Testis (tissue), 3 donors: ENCODE measurements around the gene LTB4R. TPM values are rescaled to one million over a fixed set of nuclear protein-coding genes. Genes with fewer than 3 reads are reported as not detected.

Experiments
- DNase-seq: peaks from one replicate; pipeline ENCODE4 v3.0.0-alpha.2; 2019
- H3K27ac ChIP-seq, 2 donors: fragments of 200-600 bp; sonication (generic); one replicate each; pipeline ENCODE4 v1.5.1; 2019
- H3K27me3 ChIP-seq: fragments of 200-600 bp; sonication (generic); one replicate; pipeline ENCODE4 v1.5.1; 2019
- H3K36me3 ChIP-seq: fragments of 200-600 bp; sonication (generic); one replicate; pipeline ENCODE4 v1.5.1; 2017; ENCODE audit warnings: low read depth; ENCODE audit errors: missing control alignments
- H3K4me1 ChIP-seq: fragments of 200-600 bp; sonication (generic); one replicate; pipeline ENCODE4 v1.5.1; 2019
- H3K4me3 ChIP-seq, 2 donors: fragments of 200-600 bp; sonication (generic); one replicate each; pipeline ENCODE4 v1.5.1; 2017 to 2019
- H3K9me3 ChIP-seq: fragments of 200-600 bp; sonication (generic); one replicate; pipeline ENCODE4 v1.5.1; 2017
- POLR2A ChIP-seq: fragments of 450-650 bp; IDR thresholded peaks from one replicate; pipeline ENCODE4 v1.6.1; 2017; ENCODE audit warnings: antibody characterized with exemption, mild to moderate bottlenecking, moderate library complexity
- WGBS, 2 donors: methylation state at CpG; one replicate each; pipeline ENCODE4 v1.1.5; 2018; 5-methylcytosine and 5-hydroxymethylcytosine counted together
- intact Hi-C: fragments of 100-400 bp; cut with DNase I; formaldehyde crosslinking; loops from one replicate; pipeline ENCODE4 v1.15.1; 2023; ENCODE audit warnings: low total_unique reads
- polyA plus RNA-seq: library from polyadenylated mRNA; stranded (reverse); fragments of 350-450 nt; fragmentation: Illumina TruSeq; extraction: RNeasy Lipid Tissue Mini Kit (QIAGEN cat#74804); gene quantifications from one replicate; pipeline ENCODE4 v1.2.3, GENCODE V29; 2014; ENCODE audit warnings: low read depth, low replicate concordance; ENCODE audit not compliant: insufficient read depth
- total RNA-seq, 2 donors: library from RNA; depleted of rRNA; stranded (reverse); fragments of >200 nt; gene quantifications; one replicate each; pipeline ENCODE4 v1.2.3, GENCODE V29; 2016
- TF ChIP-seq, protein P1 (sequence below), 3 experiments: fragments of 450-650 bp in 2 of 3; fragments of 200-600 bp in 1 of 3; sonication (generic) in 1 of 3; IDR thresholded peaks; one replicate each; pipeline ENCODE4 v1.5.1; 2016 to 2019; ENCODE audit warnings: antibody characterized with exemption in 3 of 3, mild to moderate bottlenecking in 2 of 3, moderate library complexity in 1 of 3

LTB4R gene
- total and polyA plus RNA-seq, 3 donors from 2014 or later, result 5.5 to 10.9 (median 10.3) TPM

DNA sequence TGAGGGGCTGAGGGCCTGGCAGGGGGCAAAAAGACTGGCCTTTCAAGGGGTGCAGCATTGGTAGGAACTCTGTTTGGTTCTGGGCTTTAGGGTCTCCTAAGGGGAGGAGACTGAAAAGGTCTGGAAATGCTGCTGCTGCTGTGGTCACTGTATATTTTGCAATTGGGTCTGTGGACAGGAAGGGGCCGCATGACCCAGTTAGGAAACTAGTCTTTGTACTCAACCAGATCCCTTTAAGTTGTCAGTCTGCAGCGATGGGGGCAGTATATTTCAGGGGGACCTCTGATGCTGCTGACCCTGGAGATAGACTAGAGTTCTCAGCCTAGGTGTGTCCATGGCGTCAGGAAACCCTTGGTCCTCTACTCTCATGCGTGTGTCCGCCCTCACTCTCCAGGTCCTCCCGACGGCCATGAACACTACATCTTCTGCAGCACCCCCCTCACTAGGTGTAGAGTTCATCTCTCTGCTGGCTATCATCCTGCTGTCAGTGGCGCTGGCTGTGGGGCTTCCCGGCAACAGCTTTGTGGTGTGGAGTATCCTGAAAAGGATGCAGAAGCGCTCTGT is 4.0 kb downstream of the LTB4R start:
- Histone ChIP-seq H3K36me3 (no peaks in the 10 kb centered on the region), H3K27me3 (no peaks in the 10 kb centered on the region), H3K4me1 (peaks cover 12% of the 10 kb centered on the region), H3K27ac (no peak overlapping the region), H3K9me3 (no peaks in the 10 kb centered on the region), H3K4me3 (no peak overlapping the region)
- intact Hi-C loops, result no loop called here
- WGBS, 2 donors, result 67 to 84% methylated on average over 10 of the region's 10 CpGs
- TF ChIP-seq, protein P1, sequence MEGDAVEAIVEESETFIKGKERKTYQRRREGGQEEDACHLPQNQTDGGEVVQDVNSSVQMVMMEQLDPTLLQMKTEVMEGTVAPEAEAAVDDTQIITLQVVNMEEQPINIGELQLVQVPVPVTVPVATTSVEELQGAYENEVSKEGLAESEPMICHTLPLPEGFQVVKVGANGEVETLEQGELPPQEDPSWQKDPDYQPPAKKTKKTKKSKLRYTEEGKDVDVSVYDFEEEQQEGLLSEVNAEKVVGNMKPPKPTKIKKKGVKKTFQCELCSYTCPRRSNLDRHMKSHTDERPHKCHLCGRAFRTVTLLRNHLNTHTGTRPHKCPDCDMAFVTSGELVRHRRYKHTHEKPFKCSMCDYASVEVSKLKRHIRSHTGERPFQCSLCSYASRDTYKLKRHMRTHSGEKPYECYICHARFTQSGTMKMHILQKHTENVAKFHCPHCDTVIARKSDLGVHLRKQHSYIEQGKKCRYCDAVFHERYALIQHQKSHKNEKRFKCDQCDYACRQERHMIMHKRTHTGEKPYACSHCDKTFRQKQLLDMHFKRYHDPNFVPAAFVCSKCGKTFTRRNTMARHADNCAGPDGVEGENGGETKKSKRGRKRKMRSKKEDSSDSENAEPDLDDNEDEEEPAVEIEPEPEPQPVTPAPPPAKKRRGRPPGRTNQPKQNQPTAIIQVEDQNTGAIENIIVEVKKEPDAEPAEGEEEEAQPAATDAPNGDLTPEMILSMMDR (IDR thresholded peaks at IDR 0.05), result no peak
- no peak for TF ChIP-seq POLR2A
- no peak for DNase-seq

DNA sequence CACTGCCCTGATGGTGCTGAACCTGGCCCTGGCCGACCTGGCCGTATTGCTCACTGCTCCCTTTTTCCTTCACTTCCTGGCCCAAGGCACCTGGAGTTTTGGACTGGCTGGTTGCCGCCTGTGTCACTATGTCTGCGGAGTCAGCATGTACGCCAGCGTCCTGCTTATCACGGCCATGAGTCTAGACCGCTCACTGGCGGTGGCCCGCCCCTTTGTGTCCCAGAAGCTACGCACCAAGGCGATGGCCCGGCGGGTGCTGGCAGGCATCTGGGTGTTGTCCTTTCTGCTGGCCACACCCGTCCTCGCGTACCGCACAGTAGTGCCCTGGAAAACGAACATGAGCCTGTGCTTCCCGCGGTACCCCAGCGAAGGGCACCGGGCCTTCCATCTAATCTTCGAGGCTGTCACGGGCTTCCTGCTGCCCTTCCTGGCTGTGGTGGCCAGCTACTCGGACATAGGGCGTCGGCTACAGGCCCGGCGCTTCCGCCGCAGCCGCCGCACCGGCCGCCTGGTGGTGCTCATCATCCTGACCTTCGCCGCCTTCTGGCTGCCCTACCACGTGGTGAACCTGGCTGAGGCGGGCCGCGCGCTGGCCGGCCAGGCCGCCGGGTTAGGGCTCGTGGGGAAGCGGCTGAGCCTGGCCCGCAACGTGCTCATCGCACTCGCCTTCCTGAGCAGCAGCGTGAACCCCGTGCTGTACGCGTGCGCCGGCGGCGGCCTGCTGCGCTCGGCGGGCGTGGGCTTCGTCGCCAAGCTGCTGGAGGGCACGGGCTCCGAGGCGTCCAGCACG is 4.7 kb downstream of the LTB4R start:
- H3K4me1 ChIP-seq, result peaks cover 9% of the 10 kb centered on the region
- H3K27me3 ChIP-seq, result no peaks in the 10 kb centered on the region
- peak overlapping the region in 1 of 2 donors; percentile 34 for H3K4me3 ChIP-seq
- DNase-seq, result peak; percentile 48
- TF ChIP-seq POLR2A, result no peak
- TF ChIP-seq, protein P1 (IDR thresholded peaks at IDR 0.05), result peak in 1 of 3 experiments; percentile 14
- H3K9me3 ChIP-seq, result no peaks in the 10 kb centered on the region
- 39 to 50% methylated on average over 14 to 70 of the region's 70 CpGs for WGBS, 2 donors
- H3K36me3 ChIP-seq, result no peaks in the 10 kb centered on the region
- no peak overlapping the region for H3K27ac ChIP-seq
- intact Hi-C loops, result no loop called here

DNA sequence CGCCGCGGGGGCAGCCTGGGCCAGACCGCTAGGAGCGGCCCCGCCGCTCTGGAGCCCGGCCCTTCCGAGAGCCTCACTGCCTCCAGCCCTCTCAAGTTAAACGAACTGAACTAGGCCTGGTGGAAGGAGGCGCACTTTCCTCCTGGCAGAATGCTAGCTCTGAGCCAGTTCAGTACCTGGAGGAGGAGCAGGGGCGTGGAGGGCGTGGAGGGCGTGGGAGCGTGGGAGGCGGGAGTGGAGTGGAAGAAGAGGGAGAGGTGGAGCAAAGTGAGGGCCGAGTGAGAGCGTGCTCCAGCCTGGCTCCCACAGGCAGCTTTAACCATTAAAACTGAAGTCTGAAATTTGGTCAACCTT is 5.3 kb downstream of the LTB4R start:
- peaks cover 4% of the 10 kb centered on the region for H3K4me1 ChIP-seq
- intact Hi-C loops, result no loop called here
- H3K4me3 ChIP-seq, result peak overlapping the region in 1 of 2 donors; percentile 34
- no peaks in the 10 kb centered on the region for H3K9me3 ChIP-seq
- H3K36me3 ChIP-seq, result no peaks in the 10 kb centered on the region
- TF ChIP-seq, protein P1 (IDR thresholded peaks at IDR 0.05), result no peak
- no peak for TF ChIP-seq POLR2A
- no peak overlapping the region for H3K27ac ChIP-seq
- H3K27me3 ChIP-seq, result no peaks in the 10 kb centered on the region
- WGBS, 2 donors, result 23 to 42% methylated on average over 18 of the region's 18 CpGs
- no peak for DNase-seq

DNA sequence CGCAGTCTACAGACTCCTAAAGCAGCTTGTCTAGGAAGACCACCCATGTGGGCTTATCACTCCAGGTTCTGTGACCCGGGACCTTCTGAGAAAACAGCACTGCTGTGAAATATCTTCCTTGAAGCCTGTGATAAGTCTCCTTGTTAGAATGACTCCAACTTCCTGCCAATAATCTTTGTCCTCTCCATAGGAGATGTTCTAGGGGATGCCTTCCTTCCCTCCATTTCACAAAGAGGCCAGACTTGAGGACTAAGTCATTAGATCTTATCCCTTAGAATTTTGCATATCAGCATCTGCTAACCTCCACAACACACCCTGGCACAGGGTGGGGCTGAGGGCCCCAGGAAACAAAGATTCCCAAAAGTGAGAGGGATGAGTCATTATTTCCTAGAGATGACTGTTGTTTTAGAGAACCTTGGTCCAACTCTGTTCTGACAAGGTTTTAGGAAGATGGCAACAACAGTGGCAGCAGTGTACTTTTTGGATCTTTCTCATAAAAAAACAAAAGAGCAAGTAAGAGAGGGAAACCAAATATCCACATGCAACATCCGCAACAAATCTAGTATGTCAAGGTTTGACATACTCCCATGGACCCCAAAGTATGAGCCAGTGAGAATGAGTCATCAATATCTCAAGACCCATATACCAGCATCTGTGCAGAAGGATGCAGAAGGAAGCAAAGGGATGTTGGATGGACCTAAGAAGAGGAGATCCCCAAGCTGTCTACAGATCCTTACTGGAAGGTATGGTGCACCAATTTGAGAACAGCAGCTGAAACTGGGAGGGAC is 6.0 kb downstream of the LTB4R start:
- Histone ChIP-seq H3K9me3 (no peaks in the 10 kb centered on the region), H3K4me3 (no peak overlapping the region), H3K27ac (no peak overlapping the region), H3K27me3 (no peaks in the 10 kb centered on the region), H3K36me3 (no peaks in the 10 kb centered on the region), H3K4me1 (peaks cover 3% of the 10 kb centered on the region)
- WGBS, 2 donors, result 60 to 76% methylated on average over 3 of the region's 3 CpGs
- DNase-seq, result no peak
- intact Hi-C loops, result no loop called here
- TF ChIP-seq, protein P1 (IDR thresholded peaks at IDR 0.05), result no peak
- no peak for TF ChIP-seq POLR2A
